ENCODE data around the gene EML4. TPM values are rescaled to one million over a fixed set of nuclear protein-coding genes. Genes with fewer than 3 reads are reported as not detected.

The EML4 gene
- total RNA-seq, 1 experiment from 2014 or later, result 107 TPM

- Histone ChIP-seq H3K4me1 (ENCODE audit: control insufficient read depth, insufficient read depth, low read length) (no peaks in the 10 kb centered on the region), H3K27ac (ENCODE audit: low read length) (no peak overlapping the region), H3K36me3 (ENCODE audit: control insufficient read depth, insufficient read depth, low read length) (peaks cover 19% of the 10 kb centered on the region), H3K4me3 (ENCODE audit: low read depth in 2 of 2, low read length in 2 of 2) (no peak overlapping the region), H3K9me3 (ENCODE audit: control insufficient read depth, insufficient read depth, low read depth, low read length) (no peaks in the 10 kb centered on the region), H3K27me3 (ENCODE audit: control insufficient read depth, insufficient read depth, low read length) (no peaks in the 10 kb centered on the region)
- BruUV-seq (replicated peaks), result no TSS peak
- ATAC-seq, result no peak
- TF ChIP-seq SIN3A (IDR thresholded peaks at IDR 0.05; ENCODE audit: borderline replicate concordance, insufficient read depth, low read depth, low read length) (no peak), TCF7L2 (IDR thresholded peaks at IDR 0.05; ENCODE audit: low read depth, low read length) (no peak), REST (IDR thresholded peaks at IDR 0.05; ENCODE audit: insufficient read depth in 1 of 2, low read depth in 2 of 2, low read length in 1 of 2) (no peak), POLR2AphosphoS5 (IDR thresholded peaks at IDR 0.05; ENCODE audit: low read depth, low read length) (no peak)
- TF ChIP-seq, protein P1, sequence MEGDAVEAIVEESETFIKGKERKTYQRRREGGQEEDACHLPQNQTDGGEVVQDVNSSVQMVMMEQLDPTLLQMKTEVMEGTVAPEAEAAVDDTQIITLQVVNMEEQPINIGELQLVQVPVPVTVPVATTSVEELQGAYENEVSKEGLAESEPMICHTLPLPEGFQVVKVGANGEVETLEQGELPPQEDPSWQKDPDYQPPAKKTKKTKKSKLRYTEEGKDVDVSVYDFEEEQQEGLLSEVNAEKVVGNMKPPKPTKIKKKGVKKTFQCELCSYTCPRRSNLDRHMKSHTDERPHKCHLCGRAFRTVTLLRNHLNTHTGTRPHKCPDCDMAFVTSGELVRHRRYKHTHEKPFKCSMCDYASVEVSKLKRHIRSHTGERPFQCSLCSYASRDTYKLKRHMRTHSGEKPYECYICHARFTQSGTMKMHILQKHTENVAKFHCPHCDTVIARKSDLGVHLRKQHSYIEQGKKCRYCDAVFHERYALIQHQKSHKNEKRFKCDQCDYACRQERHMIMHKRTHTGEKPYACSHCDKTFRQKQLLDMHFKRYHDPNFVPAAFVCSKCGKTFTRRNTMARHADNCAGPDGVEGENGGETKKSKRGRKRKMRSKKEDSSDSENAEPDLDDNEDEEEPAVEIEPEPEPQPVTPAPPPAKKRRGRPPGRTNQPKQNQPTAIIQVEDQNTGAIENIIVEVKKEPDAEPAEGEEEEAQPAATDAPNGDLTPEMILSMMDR (IDR thresholded peaks at IDR 0.05), result no peak
- POLR2A ChIA-PET, result interaction anchor here (0.6 kb wide), 1 partner anchor 82 kb away, joined by 3 read pairs; no protein-coding TSS in a partner anchor
- DNase-seq (ENCODE audit: low read depth, low spot score), result no peak
- CTCF ChIA-PET, result no interaction called here
- in situ Hi-C loops (cut with HindIII; ENCODE audit: low pct_unique_long_range_greater_than_20kb, low sequenced_read_pairs), result no loop called here
- intact Hi-C loops (cut with micrococcal nuclease; ENCODE audit: unreplicated experiment), result no loop called here
Observed at GRCh38 chr2:42248846-42249245, 79.7 kb downstream of the EML4 start.

- ChIA-PET POLR2A (interaction anchor here (0.6 kb wide), 1 partner anchor 82 kb away, joined by 3 read pairs; no protein-coding TSS in a partner anchor), CTCF (no interaction called here)
- ATAC-seq, result no peak
- no TSS peak for BruUV-seq (replicated peaks)
- no peaks in the 10 kb centered on the region for H3K4me1 ChIP-seq (ENCODE audit: control insufficient read depth, insufficient read depth, low read length)
- H3K9me3 ChIP-seq (ENCODE audit: control insufficient read depth, insufficient read depth, low read depth, low read length), result no peaks in the 10 kb centered on the region
- intact Hi-C loops (cut with micrococcal nuclease; ENCODE audit: unreplicated experiment), result no loop called here
- no peak for DNase-seq (ENCODE audit: low read depth, low spot score)
- no peaks in the 10 kb centered on the region for H3K27me3 ChIP-seq (ENCODE audit: control insufficient read depth, insufficient read depth, low read length)
- no peak overlapping the region for H3K27ac ChIP-seq (ENCODE audit: low read length)
- TF ChIP-seq, protein P1 (IDR thresholded peaks at IDR 0.05), result no peak
- TF ChIP-seq SIN3A (IDR thresholded peaks at IDR 0.05; ENCODE audit: borderline replicate concordance, insufficient read depth, low read depth, low read length), result no peak
- TF ChIP-seq TCF7L2 (IDR thresholded peaks at IDR 0.05; ENCODE audit: low read depth, low read length), result no peak
- no peak for TF ChIP-seq POLR2AphosphoS5 (IDR thresholded peaks at IDR 0.05; ENCODE audit: low read depth, low read length)
- no peak for TF ChIP-seq REST (IDR thresholded peaks at IDR 0.05; ENCODE audit: insufficient read depth in 1 of 2, low read depth in 2 of 2, low read length in 1 of 2)
- H3K36me3 ChIP-seq (ENCODE audit: control insufficient read depth, insufficient read depth, low read length), result peaks cover 19% of the 10 kb centered on the region
- H3K4me3 ChIP-seq (ENCODE audit: low read depth in 2 of 2, low read length in 2 of 2), result no peak overlapping the region
- in situ Hi-C loops (cut with HindIII; ENCODE audit: low pct_unique_long_range_greater_than_20kb, low sequenced_read_pairs), result no loop called here
Observed at GRCh38 chr2:42249284-42249683, 80.1 kb downstream of the EML4 start.

Measured in Panc1 (cell line).